ENCODE data around the gene SRRM4. TPM values are rescaled to one million over a fixed set of nuclear protein-coding genes. Genes with fewer than 3 reads are reported as not detected.

SRRM4 gene
- total and polyA plus RNA-seq, 10 of the 15 experiments (the other 5 are each of a cell fraction or from before 2014, with no cell fraction given), result under 0.01 to 0.01 TPM; not detected in 8

DNA sequence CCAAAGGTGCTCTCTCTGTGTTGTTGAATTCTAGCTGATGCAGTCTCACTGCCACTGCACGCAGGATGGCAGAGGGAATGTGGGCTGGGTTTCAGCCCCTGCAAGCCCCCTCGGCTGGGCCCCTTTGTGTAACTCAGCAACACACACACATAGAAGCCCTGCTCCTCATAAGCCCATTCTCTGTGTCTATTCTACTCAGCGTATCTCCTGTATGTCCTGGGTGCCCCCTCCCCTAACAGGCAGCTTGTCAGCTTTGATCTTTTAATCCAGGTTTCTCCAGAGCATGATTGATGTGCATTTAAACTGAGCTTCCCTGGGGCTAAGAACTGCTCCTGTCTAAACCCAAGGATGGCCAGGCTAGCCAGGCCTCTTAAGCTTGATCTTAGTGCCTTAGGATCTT, 43.0 kb downstream of the SRRM4 start:
- POLR2A ChIA-PET, result no interaction called here
- SMC1A ChIA-PET (ENCODE audit: uncharacterized antibody, unreplicated experiment), result no interaction called here
- ATAC-seq, result no peak

More for the DNA sequence above, 43.0 kb downstream of the SRRM4 start:
- 13% methylated on average over 3 of the region's 3 CpGs for WGBS (ENCODE audit: insufficient coverage, insufficient replicate concordance, low lambda C conversion rate, missing lambda C conversion rate)
- in situ Hi-C loops (cut with MboI) (no loop called here), intact Hi-C loops (cut with micrococcal nuclease; ENCODE audit: unreplicated experiment) (no loop called here)
- Histone ChIP-seq H3K36me3 (ENCODE audit: control insufficient read depth in 2 of 2, insufficient read depth in 2 of 2, low read length in 1 of 2) (no peaks in the 10 kb centered on the region), H3K4me2 (ENCODE audit: control insufficient read depth, insufficient read depth) (no peak overlapping the region), H3K4me3 (no peak overlapping the region), H3K4me1 (ENCODE audit: control insufficient read depth, insufficient read depth, low read length) (no peaks in the 10 kb centered on the region), H3K9ac (ENCODE audit: control insufficient read depth, insufficient read depth, low read length) (no peak overlapping the region), H2AFZ (ENCODE audit: control insufficient read depth, low read depth, low read length) (no peak overlapping the region), H4K20me1 (ENCODE audit: control insufficient read depth, insufficient read depth) (no peaks in the 10 kb centered on the region), H3K9me3 (replicated peaks; ENCODE audit: control insufficient read depth, insufficient read depth, low read length) (no peaks in the 10 kb centered on the region), H3K27ac (ENCODE audit: control insufficient read depth, insufficient read depth) (no peak overlapping the region), H3K79me2 (ENCODE audit: control insufficient read depth, insufficient read depth, low read length) (no peaks in the 10 kb centered on the region), H3K27me3 (replicated peaks in 1 of 2; ENCODE audit: control insufficient read depth in 2 of 2, insufficient read depth in 2 of 2, low read length in 1 of 2) (no peaks in the 10 kb centered on the region)
- DNase-seq (ENCODE audit: low read depth, low spot score) (no peak), FAIRE-seq (no peak)
- no TSS peak for BruUV-seq (replicated peaks)
- CTCF ChIA-PET, result no interaction called here
- RAD21 ChIA-PET (ENCODE audit: unreplicated experiment), result no interaction called here
- no peak for TF ChIP-seq MTA2 (IDR thresholded peaks at IDR 0.05; ENCODE audit: low read depth)
- TF ChIP-seq, protein P1, sequence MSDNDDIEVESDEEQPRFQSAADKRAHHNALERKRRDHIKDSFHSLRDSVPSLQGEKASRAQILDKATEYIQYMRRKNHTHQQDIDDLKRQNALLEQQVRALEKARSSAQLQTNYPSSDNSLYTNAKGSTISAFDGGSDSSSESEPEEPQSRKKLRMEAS (IDR thresholded peaks at IDR 0.05; ENCODE audit: low read depth, low read length), result no peak
- TF ChIP-seq SMAD5 (IDR thresholded peaks at IDR 0.05; ENCODE audit: low read depth), result no peak
- no peak for TF ChIP-seq FOXK2 (IDR thresholded peaks at IDR 0.05)
- TF ChIP-seq, protein P2, sequence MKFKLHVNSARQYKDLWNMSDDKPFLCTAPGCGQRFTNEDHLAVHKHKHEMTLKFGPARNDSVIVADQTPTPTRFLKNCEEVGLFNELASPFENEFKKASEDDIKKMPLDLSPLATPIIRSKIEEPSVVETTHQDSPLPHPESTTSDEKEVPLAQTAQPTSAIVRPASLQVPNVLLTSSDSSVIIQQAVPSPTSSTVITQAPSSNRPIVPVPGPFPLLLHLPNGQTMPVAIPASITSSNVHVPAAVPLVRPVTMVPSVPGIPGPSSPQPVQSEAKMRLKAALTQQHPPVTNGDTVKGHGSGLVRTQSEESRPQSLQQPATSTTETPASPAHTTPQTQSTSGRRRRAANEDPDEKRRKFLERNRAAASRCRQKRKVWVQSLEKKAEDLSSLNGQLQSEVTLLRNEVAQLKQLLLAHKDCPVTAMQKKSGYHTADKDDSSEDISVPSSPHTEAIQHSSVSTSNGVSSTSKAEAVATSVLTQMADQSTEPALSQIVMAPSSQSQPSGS (IDR thresholded peaks at IDR 0.05; ENCODE audit: low read length), result no peak
- no peak for TF ChIP-seq ZNF24 (IDR thresholded peaks at IDR 0.05)
- TF ChIP-seq, protein P3, sequence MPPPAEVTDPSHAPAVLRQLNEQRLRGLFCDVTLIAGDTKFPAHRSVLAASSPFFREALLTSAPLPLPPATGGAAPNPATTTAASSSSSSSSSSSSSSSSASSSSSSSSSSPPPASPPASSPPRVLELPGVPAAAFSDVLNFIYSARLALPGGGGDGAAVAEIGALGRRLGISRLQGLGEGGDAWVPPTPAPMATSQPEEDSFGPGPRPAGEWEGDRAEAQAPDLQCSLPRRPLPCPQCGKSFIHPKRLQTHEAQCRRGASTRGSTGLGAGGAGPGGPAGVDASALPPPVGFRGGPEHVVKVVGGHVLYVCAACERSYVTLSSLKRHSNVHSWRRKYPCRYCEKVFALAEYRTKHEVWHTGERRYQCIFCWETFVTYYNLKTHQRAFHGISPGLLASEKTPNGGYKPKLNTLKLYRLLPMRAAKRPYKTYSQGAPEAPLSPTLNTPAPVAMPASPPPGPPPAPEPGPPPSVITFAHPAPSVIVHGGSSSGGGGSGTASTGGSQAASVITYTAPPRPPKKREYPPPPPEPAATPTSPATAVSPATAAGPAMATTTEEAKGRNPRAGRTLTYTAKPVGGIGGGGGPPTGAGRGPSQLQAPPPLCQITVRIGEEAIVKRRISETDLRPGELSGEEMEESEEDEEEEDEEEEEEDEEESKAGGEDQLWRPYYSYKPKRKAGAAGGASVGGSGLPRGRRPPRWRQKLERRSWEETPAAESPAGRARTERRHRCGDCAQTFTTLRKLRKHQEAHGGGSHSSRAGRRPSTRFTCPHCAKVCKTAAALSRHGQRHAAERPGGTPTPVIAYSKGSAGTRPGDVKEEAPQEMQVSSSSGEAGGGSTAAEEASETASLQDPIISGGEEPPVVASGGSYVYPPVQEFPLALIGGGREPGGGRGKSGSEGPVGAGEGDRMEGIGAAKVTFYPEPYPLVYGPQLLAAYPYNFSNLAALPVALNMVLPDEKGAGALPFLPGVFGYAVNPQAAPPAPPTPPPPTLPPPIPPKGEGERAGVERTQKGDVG (CRISPR knock-in tag; IDR thresholded peaks at IDR 0.05), result no peak
- no peak for TF ChIP-seq CHD2 (IDR thresholded peaks at IDR 0.05; ENCODE audit: borderline replicate concordance, low read depth, low read length)
- no peak for TF ChIP-seq CBX3 (IDR thresholded peaks at IDR 0.05; ENCODE audit: borderline replicate concordance, low read depth)
- TF ChIP-seq ZBED1 (IDR thresholded peaks at IDR 0.05; ENCODE audit: borderline replicate concordance), result no peak
- TF ChIP-seq POLR2A (IDR thresholded peaks at IDR 0.05; ENCODE audit: low read depth, low read length), result no peak
